ENCODE measurements around the gene PHLDB3.

The PHLDB3 gene

DNA sequence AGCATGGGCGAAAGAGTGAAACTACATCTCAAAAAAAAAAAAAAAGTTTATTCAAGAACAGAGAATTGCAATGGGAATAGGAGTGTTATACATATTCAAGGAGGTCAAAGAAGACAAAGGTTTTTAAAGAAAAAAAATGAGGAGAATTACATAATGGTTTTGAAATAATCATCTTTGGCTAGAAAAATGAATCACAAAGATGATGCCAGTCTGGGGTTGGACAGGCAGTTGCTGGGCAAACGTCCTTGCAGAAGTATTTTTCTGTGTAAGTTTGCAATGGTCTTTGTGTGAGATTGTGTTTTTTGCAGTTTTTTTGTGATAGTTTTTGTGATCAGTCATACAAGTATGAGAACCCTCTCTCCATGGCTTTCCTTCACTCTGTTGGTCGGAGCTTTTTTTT is 62.8 kb downstream of the PHLDB3 start:
- Histone ChIP-seq H3K9me2 (replicated peaks; ENCODE audit: low read depth, low read length) (no peaks in the 10 kb centered on the region), H3K4me1 (ENCODE audit: insufficient read depth, low read length, poor library complexity, severe bottlenecking) (peaks cover 11% of the 10 kb centered on the region), H4K20me1 (ENCODE audit: insufficient read depth, low read length, poor library complexity, severe bottlenecking) (no peaks in the 10 kb centered on the region), H3K4me2 (ENCODE audit: low read depth, low read length, poor library complexity, severe bottlenecking) (no peak overlapping the region), H3K4me3 (ENCODE audit: low read length, poor library complexity, severe bottlenecking) (no peak overlapping the region), H3K79me2 (ENCODE audit: insufficient read depth, low read length) (no peaks in the 10 kb centered on the region), H3K36me3 (ENCODE audit: insufficient read depth, low read length) (no peaks in the 10 kb centered on the region), H3K9ac (ENCODE audit: low read depth, low read length, poor library complexity, severe bottlenecking) (no peak overlapping the region), H3K9me3 (ENCODE audit: insufficient read depth, low read depth, low read length) (no peaks in the 10 kb centered on the region), H3F3A (ENCODE audit: low read depth) (no peaks in the 10 kb centered on the region), H2AFZ (ENCODE audit: low read length) (0 out of 2 replicates have a peak overlapping the region, but pooled peaks have one; percentile 45), H3K27me3 (ENCODE audit: insufficient read depth, low read length, poor library complexity, severe bottlenecking) (no peaks in the 10 kb centered on the region)
- TF ChIP-seq, protein P1, sequence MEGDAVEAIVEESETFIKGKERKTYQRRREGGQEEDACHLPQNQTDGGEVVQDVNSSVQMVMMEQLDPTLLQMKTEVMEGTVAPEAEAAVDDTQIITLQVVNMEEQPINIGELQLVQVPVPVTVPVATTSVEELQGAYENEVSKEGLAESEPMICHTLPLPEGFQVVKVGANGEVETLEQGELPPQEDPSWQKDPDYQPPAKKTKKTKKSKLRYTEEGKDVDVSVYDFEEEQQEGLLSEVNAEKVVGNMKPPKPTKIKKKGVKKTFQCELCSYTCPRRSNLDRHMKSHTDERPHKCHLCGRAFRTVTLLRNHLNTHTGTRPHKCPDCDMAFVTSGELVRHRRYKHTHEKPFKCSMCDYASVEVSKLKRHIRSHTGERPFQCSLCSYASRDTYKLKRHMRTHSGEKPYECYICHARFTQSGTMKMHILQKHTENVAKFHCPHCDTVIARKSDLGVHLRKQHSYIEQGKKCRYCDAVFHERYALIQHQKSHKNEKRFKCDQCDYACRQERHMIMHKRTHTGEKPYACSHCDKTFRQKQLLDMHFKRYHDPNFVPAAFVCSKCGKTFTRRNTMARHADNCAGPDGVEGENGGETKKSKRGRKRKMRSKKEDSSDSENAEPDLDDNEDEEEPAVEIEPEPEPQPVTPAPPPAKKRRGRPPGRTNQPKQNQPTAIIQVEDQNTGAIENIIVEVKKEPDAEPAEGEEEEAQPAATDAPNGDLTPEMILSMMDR (conservative IDR thresholded peaks at IDR 0.05; ENCODE audit: low read length), result no peak
- TF ChIP-seq EZH2phosphoT487 (IDR thresholded peaks at IDR 0.05; ENCODE audit: borderline replicate concordance), result no peak

DNA sequence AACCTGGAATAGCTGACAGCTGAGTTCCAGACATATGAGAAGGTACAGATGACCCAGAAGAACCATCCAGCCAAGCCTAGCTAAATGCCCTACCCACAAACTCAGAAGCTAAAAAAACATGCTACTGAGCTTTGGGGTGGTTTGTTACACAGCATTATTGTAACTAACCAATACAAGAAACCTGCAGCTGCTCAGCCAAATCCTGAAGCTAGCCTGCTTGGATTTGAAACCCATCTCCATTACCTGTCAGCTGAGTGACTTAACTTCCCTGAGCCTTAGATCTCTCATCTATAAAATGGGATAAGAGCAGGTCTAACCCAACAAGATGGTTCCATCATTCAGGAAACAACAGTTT is 64.9 kb downstream of the PHLDB3 start:
- no peak overlapping the region for H3K4me3 ChIP-seq (ENCODE audit: low read length, poor library complexity, severe bottlenecking)
- peaks cover 11% of the 10 kb centered on the region for H3K4me1 ChIP-seq (ENCODE audit: insufficient read depth, low read length, poor library complexity, severe bottlenecking)
- H2AFZ ChIP-seq (ENCODE audit: low read length), result no peak overlapping the region
- H3K79me2 ChIP-seq (ENCODE audit: insufficient read depth, low read length), result no peaks in the 10 kb centered on the region
- no peak overlapping the region for H3K4me2 ChIP-seq (ENCODE audit: low read depth, low read length, poor library complexity, severe bottlenecking)
- H3K9me3 ChIP-seq (ENCODE audit: insufficient read depth, low read depth, low read length), result no peaks in the 10 kb centered on the region
- H3F3A ChIP-seq (ENCODE audit: low read depth), result no peaks in the 10 kb centered on the region
- H4K20me1 ChIP-seq (ENCODE audit: insufficient read depth, low read length, poor library complexity, severe bottlenecking), result no peaks in the 10 kb centered on the region
- H3K27me3 ChIP-seq (ENCODE audit: insufficient read depth, low read length, poor library complexity, severe bottlenecking), result no peaks in the 10 kb centered on the region
- TF ChIP-seq, protein P1 (conservative IDR thresholded peaks at IDR 0.05; ENCODE audit: low read length), result no peak
- TF ChIP-seq EZH2phosphoT487 (IDR thresholded peaks at IDR 0.05; ENCODE audit: borderline replicate concordance), result no peak
- H3K9me2 ChIP-seq (replicated peaks; ENCODE audit: low read depth, low read length), result no peaks in the 10 kb centered on the region
- no peaks in the 10 kb centered on the region for H3K36me3 ChIP-seq (ENCODE audit: insufficient read depth, low read length)
- H3K9ac ChIP-seq (ENCODE audit: low read depth, low read length, poor library complexity, severe bottlenecking), result no peak overlapping the region

DNA sequence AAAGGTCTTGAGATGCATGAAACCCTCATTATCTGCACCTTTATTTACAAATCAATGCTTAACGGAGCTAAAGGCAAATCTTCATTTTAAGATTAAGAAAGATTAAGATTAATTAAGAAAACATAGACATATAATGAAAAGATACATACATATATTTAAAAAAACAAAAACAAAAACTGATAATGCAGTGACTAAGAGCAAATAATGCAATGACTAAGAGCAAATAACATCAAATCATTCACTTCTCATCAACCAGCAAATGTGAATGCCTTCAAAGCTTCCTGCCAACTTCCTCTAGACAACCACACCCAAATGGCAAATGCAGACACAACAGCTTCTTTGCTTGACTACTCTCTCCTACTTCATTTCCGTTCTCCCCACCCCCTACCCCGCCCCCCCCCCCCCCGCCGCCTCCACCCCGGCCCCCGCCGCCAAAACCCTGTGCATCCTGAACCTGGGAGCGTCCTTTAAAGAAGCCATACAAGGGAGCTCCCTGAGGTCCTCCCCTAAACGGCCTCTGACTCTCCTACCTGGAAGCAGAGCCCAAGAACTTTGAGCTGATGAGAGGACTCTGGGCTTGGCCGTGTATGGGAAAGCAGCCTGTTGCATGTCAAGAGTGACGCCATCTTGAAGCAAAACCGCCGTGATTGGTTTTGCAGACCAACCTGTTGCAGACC is 65.4 kb downstream of the PHLDB3 start:
- H3K9me3 ChIP-seq (ENCODE audit: insufficient read depth, low read depth, low read length), result no peaks in the 10 kb centered on the region
- H3K9me2 ChIP-seq (replicated peaks; ENCODE audit: low read depth, low read length), result no peaks in the 10 kb centered on the region
- peak overlapping the region; percentile 76 for H3K4me2 ChIP-seq (ENCODE audit: low read depth, low read length, poor library complexity, severe bottlenecking)
- H3F3A ChIP-seq (ENCODE audit: low read depth), result no peaks in the 10 kb centered on the region
- H2AFZ ChIP-seq (ENCODE audit: low read length), result peak overlapping the region; percentile 25; the same call in 1 of the 2 replicates
- TF ChIP-seq, protein P1 (conservative IDR thresholded peaks at IDR 0.05; ENCODE audit: low read length), result no peak
- no peak for TF ChIP-seq EZH2phosphoT487 (IDR thresholded peaks at IDR 0.05; ENCODE audit: borderline replicate concordance)
- H3K9ac ChIP-seq (ENCODE audit: low read depth, low read length, poor library complexity, severe bottlenecking), result peak overlapping the region; percentile 37
- no peaks in the 10 kb centered on the region for H3K36me3 ChIP-seq (ENCODE audit: insufficient read depth, low read length)
- H3K4me3 ChIP-seq (ENCODE audit: low read length, poor library complexity, severe bottlenecking), result peak overlapping the region; percentile 54
- H4K20me1 ChIP-seq (ENCODE audit: insufficient read depth, low read length, poor library complexity, severe bottlenecking), result no peaks in the 10 kb centered on the region
- no peaks in the 10 kb centered on the region for H3K27me3 ChIP-seq (ENCODE audit: insufficient read depth, low read length, poor library complexity, severe bottlenecking)
- H3K79me2 ChIP-seq (ENCODE audit: insufficient read depth, low read length), result no peaks in the 10 kb centered on the region
- peaks cover 11% of the 10 kb centered on the region for H3K4me1 ChIP-seq (ENCODE audit: insufficient read depth, low read length, poor library complexity, severe bottlenecking)

Measured in Loucy (cell line).